NCI-H2227 treated with DMSO at 0.1 percent for 48 hours (cell line): ENCODE data around the gene POFUT2.

ENCODE experiments used
- DNase-seq: peaks from one replicate; lab custom pipeline; 2025; lab: John Stamatoyannopoulos, UW

Gene POFUT2

GRCh38 chr21:45282283-45283034 is 5.2 kb downstream of the POFUT2 start:
- no peak for DNase-seq

GRCh38 chr21:45281411-45282282 is 6.0 kb downstream of the POFUT2 start:
- no peak for DNase-seq

GRCh38 chr21:45280969-45281368 is 6.7 kb downstream of the POFUT2 start:
- DNase-seq = no peak

GRCh38 chr21:45280178-45280821 is 7.4 kb downstream of the POFUT2 start:
- no peak for DNase-seq

- DNase-seq = no peak
These were observed 8.1 kb downstream of the POFUT2 start for GRCh38 chr21:45279446-45280177.

DNA sequence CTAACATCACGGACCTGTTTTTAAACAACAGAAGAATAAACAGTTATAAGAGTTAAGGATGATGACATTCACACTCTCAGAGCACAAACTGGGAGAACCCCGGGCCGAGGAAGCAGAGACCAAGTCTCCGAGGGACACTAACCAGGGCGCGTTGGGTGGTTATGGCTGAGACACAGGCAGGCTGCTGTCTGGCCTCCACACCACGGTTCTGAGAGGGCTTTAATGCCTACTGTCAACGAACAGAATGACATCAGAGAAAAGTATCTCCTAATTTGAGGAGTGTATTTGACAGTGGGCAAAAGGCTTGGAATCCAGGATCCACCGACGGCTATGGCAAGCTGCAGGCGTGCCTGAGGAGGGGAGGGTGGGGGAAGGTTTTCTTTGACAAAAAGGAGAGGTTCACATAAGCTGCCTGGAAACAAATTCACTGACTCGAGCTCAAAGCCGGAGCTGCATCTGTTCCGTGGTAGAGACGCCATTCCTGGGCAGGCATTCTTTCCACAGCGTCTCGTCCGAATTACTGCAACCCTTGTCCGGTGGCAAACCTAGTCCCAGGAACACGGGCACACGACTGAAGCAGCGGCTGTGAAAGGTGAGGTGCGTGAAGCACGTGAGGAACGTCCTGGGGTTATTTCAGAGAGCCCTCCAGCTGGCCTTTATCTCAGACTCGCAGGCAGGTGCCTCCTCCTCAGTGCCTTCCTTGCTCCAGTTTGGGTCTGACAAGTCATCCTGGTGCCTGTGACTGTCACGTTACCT is 9.4 kb downstream of the POFUT2 start:
- no peak for DNase-seq

DNA sequence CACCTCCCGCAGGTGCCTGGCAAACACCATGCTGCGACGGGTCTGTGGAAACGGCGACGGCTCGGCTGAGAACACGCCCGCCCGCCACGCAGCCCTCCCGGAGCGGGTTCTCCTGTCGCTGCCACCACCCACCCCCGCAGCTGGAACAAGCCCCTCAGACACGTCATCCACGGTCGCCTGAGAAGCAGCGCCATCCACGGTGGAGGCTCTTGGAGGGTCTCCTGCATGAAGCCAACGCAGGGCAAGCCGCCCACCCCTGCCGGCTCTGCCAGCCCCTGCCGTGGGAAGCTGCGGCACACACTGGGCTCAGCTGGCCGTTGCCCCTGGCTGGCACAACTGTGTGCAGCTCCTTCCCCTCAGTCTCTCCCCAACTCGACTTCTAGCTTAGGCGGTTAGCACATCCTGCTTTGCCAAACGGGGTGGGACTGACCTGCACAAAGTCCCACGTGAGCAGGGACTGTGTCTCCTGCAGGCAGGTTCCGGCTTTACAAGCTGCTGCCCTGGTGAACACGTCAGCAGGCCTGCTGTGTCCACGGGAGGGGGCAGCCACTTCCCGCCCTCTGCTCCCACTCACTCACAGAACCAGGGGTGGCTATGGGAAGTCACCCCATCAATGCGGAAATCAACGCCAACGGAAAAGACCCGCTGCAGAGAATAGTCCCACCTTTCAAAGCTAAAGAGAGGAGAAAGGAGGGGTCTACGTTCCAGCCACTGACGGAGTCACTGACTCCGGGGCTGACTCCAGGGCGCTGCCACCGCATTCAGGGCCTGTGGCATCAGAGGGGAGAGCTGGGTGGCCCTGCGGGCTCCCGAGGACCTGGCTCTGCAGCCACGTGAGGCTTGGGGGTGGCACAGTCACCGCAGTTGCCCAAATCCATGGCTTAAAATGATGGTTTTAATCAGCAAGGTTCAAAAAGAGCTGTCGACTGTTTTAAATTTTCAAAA is 10.3 kb downstream of the POFUT2 start:
- no peak for DNase-seq

DNA sequence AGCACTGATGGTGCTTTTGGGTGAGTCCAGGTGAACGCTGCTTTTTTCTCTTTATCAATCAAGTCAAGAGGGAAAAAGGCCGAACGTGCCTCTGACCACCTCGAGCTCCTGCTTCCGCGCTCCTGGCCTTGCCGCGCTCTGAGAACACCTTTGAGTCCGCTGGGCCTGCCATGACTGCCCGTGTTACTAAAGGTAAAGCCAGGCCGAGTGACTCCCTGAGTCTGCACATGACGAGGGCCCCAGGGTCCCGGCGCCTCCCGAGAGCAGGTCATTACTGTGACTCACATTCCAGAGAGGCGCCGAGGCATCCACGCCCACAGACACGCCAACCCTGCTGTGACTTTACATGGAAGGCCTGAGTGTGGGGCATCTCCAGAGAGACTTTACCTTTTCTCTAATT is 11.1 kb downstream of the POFUT2 start:
- no peak for DNase-seq

GRCh38 chr21:45270306-45270821 is 17.3 kb downstream of the POFUT2 start:
- DNase-seq = no peak

- no peak for DNase-seq
These were observed 17.8 kb downstream of the POFUT2 start for GRCh38 chr21:45269861-45270260.

GRCh38 chr21:45267390-45267760 is 20.3 kb downstream of the POFUT2 start:
- no peak for DNase-seq

GRCh38 chr21:45266518-45267389 is 20.9 kb downstream of the POFUT2 start:
- no peak for DNase-seq

DNA sequence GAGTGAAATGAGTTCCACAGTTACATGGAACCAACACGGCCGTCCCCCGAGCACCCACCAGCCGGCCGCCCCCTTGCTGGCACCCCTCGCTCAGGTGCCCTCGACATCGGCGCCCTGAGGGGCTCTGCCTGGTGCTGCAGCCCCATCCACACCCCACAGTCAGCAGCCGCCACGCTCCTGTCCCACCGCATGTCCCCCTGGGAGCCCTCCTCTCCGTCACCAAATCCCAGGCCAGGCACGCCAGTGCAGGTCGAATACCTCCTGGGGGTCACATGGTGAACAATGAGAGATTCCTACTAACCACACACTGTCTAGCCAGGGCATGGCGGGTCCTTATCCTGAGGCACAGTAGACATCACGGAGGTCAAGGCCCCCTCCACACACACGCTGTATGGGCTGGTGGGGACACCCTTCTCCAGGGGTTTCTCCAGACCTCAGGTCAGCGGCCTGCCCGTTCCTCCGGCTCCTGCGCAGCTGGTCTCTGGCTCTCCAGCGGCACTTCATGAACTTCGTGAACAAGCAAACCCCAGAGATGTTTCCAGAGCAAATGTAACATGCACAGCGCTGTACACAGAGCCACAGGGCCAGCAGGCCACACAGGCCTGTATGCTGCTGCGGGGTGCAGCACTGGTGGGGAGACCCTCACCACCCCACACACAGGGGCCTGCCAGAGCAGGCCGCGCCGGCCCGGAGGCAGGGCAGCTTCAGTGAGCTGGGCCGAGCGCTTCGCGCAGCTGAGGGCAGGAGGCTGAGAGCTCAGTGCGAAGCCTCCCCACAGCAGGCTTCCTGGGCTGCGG is 21.8 kb downstream of the POFUT2 start:
- no peak for DNase-seq

- no peak for DNase-seq
These were observed 22.7 kb downstream of the POFUT2 start for GRCh38 chr21:45264912-45265515.

GRCh38 chr21:45264146-45264911 is 23.4 kb downstream of the POFUT2 start:
- DNase-seq = no peak

- DNase-seq = no peak
These were observed 24.2 kb downstream of the POFUT2 start for GRCh38 chr21:45263534-45263933.

DNA sequence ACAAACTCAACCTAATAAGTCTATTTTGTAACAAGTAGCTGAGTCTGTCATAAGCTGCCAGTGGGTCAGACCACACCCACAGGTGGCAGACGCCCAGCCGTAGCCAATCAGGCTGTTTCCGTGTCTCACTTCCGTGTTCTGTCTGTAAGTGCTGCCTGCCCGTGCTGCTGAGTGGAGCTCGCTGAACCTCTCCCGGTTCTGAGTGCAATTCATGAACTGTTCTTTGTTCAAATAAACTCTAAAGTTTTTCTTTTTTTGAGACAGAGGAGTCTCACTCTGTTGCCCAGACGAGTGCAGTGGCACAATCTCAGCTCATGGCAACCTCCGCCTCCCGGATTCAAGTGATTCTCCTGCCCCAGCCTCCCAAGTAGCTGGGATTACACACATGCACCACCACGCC is 25.1 kb downstream of the POFUT2 start:
- DNase-seq = no peak
